Limb (tissue), 2 donors: Measurements from ENCODE around the gene TUBGCP5.
"Not testable (repeated sequence)": the region's sequence is repeated elsewhere in the genome, so short reads cannot be mapped to it uniquely, and the experiment has no call there.

ENCODE experiments used
- DNase-seq, 2 donors: peaks; one replicate each; pipeline ENCODE4 v3.0.0-alpha.2; 2016; ENCODE audit errors: extremely low spot score in 2 of 2

Gene TUBGCP5

DNA sequence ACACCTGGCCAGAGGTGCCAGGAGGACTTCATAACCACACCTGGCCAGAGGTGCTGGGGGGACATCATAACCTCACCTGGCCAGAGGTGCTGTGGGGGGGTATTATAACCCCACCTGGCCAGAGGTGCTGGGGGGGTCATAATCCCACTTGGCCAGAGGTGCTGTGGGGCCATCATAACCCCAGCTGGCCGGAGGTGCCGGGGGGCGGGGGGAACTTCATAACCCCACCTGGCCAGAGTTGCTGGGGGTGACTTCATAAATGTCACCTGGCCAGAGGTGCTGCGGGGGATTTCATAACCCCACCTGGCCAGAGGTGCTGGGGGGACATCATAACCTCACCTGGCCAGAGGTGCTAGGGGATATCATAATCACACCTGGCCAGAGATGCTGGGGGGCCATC, 4.2 kb upstream of the TUBGCP5 start:
- not testable (repeated sequence) for DNase-seq

DNA sequence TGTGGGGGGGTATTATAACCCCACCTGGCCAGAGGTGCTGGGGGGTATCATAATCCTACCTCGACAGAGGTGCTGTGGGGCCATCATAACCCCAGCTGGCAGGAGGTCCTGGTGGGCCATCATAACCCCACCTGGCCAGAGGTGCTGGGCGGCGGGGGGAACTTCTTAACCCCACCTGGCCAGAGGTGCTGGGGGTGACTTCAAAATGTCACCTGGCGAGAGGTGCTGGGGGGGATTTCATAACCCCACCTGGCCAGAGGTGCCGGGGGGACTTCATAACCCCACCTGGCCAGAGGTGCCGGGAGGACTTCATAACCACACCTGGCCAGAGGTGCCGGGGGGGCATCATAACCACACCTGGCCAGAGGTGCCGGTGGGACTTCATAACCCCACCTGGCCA, 2.4 kb upstream of the TUBGCP5 start:
- not testable (repeated sequence) for DNase-seq

DNA sequence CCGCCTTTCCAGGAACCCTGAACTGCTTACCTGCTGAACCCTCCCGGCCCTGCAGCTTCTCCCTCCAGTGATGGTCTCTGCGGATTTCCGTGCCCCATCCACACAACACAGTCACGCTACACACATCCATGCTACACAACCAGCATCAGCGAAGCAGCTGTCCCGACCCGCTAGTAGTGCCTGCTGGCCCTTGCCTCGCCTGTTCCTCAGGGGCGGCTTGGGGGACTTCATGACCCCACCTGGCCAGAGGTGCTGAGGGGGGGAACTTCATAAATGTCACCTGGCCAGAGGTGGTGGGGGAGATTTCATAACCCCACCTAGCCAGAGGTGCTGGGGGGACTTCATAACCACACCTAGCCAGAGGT, 530 bp upstream of the TUBGCP5 start:
- DNase-seq = no peak

DNA sequence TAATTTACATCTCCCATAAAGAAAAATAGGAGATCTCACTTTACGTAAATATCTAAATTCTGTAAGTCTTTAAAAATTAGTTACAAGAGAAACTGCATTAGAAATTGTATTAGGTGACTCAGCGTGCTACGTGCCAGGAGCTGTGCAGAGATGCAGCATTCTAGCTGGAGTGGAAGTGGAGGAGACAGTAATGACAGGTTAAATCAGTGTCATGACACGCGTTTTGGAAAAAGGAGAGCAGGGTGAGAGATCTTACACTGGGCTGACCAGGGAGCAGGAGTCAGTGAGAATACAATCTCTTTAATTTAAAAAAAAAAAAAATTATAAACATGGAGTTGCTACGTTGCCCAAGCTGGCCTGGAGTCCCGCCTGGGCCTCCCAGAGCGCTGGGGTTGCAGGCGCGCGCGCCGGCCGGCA, 635 bp downstream of the TUBGCP5 start:
- DNase-seq = no peak

DNA sequence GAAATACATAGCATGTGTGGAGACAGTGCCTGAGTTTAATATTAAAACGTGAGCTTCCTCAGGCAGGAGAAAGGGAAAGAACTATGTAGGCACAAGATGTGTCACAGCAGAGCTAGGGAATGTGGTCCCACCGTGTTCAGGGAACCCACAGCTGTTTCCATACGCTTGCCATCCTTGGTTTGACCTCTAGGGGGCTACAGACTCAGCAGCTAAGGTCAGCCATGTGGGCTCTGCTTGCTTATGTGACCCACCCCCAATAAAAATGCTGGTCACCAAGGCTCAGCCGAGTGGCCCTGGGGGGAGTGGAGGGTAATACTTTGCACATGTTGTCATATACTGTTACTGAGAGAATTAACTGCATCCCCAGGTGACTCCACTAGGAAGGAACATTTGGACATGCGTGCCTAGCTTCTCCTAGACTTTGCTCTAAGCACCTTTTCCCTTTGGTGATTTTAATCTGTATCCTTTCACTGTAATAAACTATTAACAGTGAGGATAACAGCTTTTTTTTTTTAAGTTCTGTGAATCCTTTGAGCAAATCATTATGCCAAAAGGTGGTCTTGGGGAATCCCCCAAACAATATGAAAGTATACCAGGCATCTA, 3.3 kb downstream of the TUBGCP5 start:
- peak in 1 of 2 donors; percentile 12 for DNase-seq

DNA sequence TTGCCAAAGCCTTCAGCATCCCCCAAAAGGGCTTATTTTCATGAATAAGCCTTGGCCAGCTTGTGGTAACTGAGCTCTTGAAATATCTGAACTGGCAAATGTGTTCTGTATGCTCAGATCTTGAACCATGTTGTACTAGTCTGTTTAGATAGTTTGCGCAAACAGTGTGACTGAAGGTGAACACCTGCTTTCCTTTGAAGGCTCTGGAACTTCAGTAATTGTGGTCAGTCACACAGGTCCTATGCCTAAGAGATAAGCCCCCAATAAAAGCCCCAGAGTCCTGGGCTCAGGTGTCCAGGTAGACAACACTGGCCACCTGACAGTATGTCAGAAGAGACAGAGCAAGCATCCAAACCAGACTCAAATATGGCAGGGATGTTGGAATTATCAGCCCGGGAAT, 5.4 kb downstream of the TUBGCP5 start:
- DNase-seq = no peak

DNA sequence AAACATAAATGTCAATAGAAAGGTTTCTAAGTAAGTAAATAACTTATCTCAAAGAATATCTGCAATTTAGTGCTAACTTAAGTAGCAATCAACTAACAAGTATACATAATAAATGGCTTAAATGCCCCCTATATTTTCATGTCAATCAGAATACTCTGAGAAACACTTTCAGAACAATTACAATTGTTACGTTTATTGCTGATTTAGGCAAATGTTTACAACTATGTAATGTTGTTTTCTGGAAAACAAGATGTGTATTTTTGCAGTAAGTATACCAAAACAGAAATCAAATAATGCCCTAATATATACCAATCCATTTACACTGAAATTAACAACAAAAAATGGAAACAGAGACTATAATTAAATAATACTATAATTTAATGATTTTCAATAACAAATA, 13.2 kb downstream of the TUBGCP5 start:
- no peak for DNase-seq

DNA sequence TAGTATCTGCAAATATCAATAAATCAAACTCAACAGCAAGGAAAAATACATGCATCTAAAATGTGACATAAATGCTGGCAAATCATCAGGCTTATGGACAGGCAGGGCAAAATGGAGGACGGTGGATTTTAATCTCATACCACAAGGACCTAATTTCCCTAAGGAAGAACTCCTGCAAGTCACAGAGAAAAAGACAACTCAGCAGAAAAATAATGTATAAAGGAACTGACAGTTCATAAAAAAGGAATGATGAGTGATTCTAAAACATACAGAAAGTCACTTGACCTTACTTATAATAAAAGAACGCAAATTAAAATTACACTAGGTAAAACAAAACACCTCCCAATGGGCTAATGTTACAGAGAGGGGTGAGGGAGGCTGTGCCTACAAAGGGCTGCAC, 17.2 kb downstream of the TUBGCP5 start:
- DNase-seq = no peak

DNA sequence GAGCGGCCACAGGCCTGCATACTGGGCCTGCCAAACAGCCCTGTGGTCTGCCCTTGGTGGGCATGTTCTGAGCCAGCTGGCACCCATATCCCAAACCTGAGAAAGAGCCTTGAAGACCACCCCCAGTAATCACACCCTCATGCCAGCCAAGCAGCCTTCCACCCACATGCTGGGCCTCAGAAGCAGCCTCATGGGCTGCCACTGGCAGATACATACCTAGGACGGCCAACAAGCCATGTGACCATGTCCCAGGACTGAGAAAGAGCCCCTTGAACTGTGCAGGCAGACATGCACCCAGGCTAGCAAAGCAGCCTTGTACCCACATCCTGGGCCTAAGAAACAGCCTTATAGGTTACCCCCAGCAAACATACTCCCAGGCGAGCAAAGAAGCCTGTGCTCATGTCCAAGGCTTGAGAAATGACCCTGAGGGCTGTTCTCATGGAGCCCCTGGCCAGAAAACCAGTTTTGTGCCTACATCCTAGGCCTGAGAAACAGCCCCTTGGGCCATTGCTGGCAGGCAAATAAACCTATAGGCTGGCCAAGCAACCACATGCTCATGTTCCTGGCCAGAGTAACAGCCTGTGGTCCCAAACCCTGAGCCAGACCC, 24.9 kb downstream of the TUBGCP5 start:
- DNase-seq = no peak

DNA sequence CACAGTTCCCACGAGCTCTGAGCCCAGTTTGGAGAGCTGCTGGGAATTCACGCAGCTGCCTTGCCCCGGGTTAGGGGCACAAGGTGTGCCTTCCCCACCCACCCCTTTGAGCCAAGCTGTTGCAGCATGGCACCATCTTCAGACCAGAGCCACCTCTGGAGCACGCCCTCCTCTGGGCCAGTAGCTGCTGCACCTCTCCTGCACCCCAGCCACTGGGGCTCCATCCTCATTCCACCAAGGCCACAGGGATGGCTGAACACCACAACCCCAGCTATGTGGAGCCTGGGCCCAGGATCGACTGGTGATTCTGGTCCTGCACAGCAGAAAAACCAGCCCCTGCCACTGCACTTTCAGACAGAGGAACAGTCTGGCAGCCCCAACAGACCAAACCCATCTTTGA, 25.7 kb downstream of the TUBGCP5 start:
- no peak for DNase-seq

DNA sequence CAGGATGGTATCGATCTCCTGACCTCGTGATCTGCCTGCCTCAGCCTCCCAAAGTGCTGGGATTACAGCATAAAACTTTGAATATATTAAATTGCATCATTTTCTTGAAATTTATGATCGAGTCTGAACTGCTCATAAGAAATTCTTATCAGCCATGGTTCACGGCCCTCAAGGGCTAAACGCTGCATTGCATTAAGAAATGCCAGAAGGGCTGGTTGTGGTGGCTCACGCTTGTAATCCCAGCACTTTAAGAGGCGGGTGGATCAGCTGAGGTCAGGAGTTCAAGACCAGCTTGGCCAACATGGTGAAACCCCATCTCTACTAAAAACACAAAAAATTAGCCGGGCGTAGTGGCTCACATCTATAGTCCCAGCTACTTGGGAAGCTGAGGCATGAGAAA, 26.8 kb downstream of the TUBGCP5 start:
- DNase-seq = not testable (repeated sequence)

DNA sequence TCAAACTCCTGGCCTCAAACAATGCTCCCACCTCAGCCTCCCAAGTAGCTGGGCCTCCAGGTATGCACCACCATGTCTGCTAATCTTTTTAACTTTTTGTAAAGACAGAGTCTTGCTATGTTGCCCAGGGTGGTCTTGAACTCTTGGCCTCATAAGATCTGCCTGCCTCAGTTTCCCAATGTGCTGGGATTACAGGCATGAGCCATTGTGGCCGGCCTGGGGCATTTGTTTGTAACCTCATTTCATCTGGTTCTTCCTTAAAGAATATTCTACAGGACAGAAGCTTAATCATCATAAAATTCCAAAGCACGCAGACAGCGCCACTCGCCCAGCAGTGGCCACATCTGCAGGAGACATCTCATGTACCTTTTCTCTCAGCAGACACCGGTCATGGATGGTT, 35.6 kb downstream of the TUBGCP5 start:
- DNase-seq = no peak

DNA sequence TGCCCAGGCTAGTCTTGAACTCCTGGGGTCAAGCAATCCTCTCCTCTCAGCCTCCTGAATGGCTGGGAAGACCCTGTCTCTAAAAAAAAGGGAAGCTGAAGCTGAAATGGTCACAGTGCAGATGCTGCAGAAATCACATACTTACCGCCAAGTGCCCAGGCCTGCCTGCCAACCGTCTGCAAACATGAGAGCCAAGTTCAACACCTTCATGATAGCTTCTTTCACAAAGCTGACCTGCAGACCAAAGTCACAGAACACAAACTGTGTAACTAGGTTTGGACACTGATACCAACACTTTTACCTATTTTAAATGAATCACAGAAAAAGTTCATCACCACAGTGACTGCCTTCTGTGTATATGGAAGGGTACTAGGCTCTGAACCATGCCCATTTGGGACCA, 36.4 kb downstream of the TUBGCP5 start:
- DNase-seq = no peak

DNA sequence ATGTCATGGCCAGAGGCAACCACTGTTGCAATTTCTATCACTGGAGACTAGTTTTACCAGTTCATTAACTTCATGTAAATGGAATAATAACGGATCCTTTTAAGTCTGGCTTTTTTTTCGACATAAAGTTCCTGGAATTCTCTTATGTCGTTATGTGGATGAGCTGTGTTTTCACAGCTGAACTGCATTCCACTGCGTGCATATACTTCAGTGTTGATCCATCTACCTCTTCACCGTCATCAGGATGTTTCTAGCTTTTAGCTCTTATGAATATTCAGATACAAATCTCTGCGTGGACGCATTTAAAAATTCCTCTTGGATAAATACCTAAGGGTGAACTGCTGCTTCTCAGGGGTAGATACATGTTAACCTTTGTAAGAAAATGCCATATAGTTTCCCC, 43.6 kb downstream of the TUBGCP5 start:
- no peak for DNase-seq

DNA sequence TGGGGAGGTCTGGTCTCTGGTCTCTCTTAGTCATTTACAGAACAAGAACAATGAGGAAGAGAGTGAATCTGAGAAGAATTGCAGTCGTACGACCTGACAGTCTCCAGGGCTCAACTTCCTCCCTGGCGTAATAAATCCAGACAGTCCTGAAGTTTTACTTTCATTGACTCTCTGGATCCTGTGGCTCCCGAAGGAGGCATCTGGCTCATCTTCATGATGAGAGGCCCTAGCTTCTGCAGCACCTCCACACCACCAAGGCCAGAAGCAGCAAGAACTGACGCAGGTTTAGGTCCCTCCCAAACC, 47.4 kb downstream of the TUBGCP5 start:
- no peak for DNase-seq

DNA sequence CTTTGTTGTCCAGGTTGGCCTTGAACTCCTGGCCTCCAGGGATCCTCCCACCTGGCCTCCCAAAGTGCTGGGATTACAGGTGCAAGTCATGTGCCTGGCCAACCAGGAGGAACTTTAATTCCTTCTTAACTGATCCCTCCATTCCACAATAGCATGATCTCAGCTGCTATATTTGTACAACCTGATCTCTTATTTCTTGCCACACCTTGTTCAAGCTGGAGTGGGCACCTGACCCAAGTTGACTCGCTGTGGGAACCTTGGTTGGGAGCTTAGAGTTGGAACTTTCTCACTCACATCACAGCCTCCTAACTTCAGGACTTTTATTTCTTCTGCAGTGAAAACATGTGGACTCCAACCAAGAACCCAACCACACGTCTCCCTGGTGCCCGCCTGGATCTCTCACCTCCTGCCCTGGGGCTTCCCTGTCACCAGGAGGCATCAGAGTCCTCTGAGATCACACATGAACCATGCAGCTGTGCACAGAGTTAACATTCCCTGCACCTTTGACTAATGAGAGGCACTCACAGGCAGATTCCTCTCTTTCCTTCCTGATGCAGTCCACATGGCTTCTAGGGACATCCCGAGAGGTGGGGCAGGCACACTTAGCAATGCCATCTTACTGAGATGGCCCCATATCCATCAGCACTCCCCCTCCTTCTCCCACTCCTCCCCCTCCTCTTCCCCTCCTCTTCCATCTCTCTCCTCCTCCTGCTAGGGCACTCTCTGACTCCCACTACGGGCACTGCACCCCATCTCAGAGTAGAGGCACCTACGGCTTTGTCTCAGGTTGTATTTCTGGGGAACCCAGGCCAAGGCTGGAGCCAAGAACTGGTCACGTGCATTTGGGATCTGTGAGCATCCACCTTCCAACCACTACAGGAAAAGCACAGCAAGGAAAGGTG, 49.5 kb downstream of the TUBGCP5 start:
- DNase-seq = no peak

DNA sequence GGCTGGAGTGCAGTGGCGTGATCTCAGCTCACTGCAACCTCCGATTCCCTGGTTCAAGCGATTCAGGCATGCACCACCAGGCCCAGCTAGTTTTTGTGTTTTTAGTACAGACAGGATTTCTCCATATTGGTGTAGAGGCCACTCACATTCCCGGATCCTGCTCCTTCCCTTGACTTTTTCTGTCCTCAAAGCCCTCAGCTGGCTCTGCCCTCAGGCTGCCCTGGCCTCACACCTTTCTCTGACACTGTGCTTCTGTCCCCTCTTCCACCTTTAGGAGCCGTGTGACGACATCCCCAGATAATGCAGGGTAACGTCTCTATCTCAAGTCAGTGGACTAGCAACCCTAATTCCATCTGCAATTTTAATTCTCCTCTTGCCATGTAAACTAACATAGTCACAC, 50.6 kb downstream of the TUBGCP5 start:
- DNase-seq = no peak

DNA sequence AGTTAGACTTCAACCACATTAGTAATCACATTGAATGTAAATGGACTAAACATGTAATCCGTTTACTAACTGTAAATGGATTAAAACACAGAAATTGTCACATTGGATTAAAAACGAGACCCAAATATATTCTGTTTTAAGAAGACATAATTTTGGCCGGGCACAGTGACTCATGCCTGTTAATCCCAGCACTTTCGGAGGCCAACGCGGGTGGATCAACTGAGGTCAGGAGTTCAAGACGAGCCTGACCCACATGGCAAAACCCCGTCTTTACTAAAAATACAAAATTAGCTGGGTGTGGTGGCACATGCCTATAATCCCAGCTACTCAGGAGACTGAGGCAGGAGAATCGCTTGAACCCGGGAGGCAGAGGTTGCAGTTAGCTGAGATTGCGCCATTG, 57.4 kb downstream of the TUBGCP5 start:
- not testable (repeated sequence) for DNase-seq

DNA sequence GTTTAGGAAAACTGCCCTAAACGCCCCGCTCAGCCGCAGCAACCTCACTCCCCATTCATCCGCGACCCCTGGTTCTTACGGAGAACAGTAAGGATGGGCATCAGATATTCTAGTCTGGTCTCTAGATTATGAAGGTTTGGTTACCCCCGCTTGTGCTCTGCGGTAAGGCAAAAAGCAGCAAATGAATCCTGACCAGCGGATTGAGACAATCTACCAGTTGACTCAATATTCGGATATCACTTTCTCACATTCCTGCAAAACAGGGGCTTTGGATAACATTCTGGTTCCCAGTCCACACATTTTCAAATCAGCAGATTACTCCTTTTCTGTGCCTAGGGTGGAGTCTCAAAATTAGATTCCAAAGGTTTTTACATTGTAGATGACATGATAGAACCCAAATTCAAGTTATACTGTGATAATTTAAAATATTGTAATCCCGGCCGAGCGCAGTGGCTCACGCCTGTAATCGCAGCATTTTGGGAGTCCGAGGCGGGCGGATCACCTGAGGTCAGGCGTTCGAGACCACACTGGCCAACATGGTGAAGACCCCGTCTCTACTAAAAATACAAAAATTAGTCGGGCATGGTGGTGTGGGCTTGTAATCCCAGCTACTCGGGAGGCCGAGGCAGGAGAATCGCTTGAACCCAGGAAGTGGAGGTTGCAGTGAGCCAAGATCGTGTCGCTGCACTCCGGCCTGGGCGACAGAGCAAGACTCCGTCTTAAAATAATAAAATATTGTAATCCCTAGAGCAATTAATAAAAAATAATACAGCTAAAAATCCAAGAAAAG, 58.1 kb downstream of the TUBGCP5 start:
- peak in 1 of 2 donors; percentile 8 for DNase-seq

DNA sequence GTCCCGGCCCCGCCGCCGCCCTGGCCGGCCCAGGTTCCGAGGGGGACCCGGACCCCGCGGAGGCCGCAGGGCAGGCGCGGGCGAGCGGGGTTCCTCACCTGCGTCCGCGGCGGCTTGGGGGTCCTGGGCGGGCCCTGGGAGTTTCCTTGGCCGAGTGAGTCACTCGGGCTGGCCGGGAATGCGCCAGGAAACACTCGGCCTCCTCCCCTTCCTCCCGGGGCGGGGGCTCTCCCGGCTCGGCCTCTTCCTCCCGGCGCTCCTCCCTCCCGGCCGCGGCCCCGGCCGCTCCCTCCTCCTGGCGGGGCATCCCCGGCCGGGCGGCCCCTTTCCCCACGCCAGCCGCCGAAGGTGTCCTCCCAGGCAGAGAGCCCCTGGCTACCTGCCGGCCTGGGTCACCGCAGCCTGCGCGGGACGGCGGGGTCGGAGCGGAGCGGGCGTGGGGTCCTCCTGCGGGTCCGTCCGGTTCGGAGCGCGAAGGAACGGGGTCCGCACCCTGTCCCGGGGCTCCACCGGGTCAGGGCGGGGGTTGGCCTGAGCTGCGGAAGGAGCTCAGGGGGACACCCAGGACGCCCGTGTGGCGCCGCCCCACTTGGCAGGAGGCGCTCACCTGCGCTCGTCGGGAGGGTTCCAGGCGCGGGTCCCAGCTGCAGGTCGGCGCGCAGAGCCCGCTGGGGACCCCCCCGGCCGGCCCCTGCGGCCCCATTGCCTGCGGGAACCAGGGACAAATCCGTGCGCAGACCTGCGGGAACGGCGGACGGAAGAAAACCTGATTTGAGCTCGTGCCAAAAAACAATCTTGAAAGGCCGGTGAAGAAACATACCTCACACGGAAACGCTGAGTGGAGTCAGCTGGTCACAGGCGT, 58.9 kb downstream of the TUBGCP5 start, which contains the start of gene CYFIP1:
Gene CYFIP1, minus strand, starts transcription at position 180 of the 862 bp plus-strand sequence. CDS start 33,083 bp downstream, outside the sequence.
- peak; percentile 86 to 90 for DNase-seq
